ENCODE results near the gene SLC16A2.

DNA sequence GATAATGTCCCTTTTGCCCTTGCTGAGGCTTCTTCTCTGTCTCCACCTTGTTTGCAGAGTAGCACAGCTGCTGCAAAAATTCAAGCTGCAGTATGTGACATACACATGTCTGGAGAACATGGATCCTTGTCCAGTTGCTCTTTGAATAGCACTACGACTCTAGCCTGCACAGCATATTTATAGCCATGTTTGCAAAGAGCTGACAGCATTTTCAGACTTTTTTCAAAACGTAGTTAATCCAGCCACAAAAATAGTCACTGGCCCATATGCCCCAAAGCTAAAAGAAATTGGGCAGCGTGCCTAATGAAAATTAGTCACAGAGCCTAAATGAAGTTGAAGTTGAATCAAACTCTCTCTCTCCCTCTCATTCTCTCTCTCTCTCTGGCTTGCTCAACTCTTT is 17.5 kb downstream of the SLC16A2 start:
- TF ChIP-seq, protein P1, sequence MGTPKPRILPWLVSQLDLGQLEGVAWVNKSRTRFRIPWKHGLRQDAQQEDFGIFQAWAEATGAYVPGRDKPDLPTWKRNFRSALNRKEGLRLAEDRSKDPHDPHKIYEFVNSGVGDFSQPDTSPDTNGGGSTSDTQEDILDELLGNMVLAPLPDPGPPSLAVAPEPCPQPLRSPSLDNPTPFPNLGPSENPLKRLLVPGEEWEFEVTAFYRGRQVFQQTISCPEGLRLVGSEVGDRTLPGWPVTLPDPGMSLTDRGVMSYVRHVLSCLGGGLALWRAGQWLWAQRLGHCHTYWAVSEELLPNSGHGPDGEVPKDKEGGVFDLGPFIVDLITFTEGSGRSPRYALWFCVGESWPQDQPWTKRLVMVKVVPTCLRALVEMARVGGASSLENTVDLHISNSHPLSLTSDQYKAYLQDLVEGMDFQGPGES (IDR thresholded peaks at IDR 0.05; ENCODE audit: low read depth, low read length): no peak
- TF ChIP-seq POLR2AphosphoS5 (IDR thresholded peaks at IDR 0.05; ENCODE audit: low read depth, low read length) (no peak), FOXM1 (IDR thresholded peaks at IDR 0.05; ENCODE audit: low read depth) (no peak), RAD21 (IDR thresholded peaks at IDR 0.05; ENCODE audit: low read length) (no peak), SMC3 (IDR thresholded peaks at IDR 0.05; ENCODE audit: low read depth, low read length) (no peak)
- TF ChIP-seq, protein P2, sequence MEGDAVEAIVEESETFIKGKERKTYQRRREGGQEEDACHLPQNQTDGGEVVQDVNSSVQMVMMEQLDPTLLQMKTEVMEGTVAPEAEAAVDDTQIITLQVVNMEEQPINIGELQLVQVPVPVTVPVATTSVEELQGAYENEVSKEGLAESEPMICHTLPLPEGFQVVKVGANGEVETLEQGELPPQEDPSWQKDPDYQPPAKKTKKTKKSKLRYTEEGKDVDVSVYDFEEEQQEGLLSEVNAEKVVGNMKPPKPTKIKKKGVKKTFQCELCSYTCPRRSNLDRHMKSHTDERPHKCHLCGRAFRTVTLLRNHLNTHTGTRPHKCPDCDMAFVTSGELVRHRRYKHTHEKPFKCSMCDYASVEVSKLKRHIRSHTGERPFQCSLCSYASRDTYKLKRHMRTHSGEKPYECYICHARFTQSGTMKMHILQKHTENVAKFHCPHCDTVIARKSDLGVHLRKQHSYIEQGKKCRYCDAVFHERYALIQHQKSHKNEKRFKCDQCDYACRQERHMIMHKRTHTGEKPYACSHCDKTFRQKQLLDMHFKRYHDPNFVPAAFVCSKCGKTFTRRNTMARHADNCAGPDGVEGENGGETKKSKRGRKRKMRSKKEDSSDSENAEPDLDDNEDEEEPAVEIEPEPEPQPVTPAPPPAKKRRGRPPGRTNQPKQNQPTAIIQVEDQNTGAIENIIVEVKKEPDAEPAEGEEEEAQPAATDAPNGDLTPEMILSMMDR (IDR thresholded peaks at IDR 0.05): no peak
- TF ChIP-seq, protein P3, sequence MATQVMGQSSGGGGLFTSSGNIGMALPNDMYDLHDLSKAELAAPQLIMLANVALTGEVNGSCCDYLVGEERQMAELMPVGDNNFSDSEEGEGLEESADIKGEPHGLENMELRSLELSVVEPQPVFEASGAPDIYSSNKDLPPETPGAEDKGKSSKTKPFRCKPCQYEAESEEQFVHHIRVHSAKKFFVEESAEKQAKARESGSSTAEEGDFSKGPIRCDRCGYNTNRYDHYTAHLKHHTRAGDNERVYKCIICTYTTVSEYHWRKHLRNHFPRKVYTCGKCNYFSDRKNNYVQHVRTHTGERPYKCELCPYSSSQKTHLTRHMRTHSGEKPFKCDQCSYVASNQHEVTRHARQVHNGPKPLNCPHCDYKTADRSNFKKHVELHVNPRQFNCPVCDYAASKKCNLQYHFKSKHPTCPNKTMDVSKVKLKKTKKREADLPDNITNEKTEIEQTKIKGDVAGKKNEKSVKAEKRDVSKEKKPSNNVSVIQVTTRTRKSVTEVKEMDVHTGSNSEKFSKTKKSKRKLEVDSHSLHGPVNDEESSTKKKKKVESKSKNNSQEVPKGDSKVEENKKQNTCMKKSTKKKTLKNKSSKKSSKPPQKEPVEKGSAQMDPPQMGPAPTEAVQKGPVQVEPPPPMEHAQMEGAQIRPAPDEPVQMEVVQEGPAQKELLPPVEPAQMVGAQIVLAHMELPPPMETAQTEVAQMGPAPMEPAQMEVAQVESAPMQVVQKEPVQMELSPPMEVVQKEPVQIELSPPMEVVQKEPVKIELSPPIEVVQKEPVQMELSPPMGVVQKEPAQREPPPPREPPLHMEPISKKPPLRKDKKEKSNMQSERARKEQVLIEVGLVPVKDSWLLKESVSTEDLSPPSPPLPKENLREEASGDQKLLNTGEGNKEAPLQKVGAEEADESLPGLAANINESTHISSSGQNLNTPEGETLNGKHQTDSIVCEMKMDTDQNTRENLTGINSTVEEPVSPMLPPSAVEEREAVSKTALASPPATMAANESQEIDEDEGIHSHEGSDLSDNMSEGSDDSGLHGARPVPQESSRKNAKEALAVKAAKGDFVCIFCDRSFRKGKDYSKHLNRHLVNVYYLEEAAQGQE (IDR thresholded peaks at IDR 0.05; ENCODE audit: low read depth, low read length): no peak
- TF ChIP-seq, protein P4, sequence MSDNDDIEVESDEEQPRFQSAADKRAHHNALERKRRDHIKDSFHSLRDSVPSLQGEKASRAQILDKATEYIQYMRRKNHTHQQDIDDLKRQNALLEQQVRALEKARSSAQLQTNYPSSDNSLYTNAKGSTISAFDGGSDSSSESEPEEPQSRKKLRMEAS (IDR thresholded peaks at IDR 0.05; ENCODE audit: low read depth): no peak
